HUES48 (cell line): ENCODE measurements around the gene ABCG1.
A peak's percentile ranks its signal among the peaks of the same experiment; 100 is the strongest.

Experiments used
- H3K27ac ChIP-seq: one replicate; pipeline ENCODE4 v1.7.0; 2013; ENCODE audit warnings: low read depth, low read length, inconsistent platforms
- H3K27me3 ChIP-seq: 2 replicates; pipeline ENCODE4 v1.6.1; 2013; ENCODE audit warnings: mild to moderate bottlenecking, low read length; ENCODE audit not compliant: control insufficient read depth, insufficient read depth
- H3K36me3 ChIP-seq: 2 replicates; pipeline ENCODE4 v1.6.1; 2013; ENCODE audit warnings: low read length; ENCODE audit not compliant: control insufficient read depth, insufficient read depth
- H3K4me1 ChIP-seq: 2 replicates; pipeline ENCODE4 v1.6.1; 2013; ENCODE audit warnings: mild to moderate bottlenecking, low read length; ENCODE audit not compliant: control insufficient read depth, insufficient read depth
- H3K4me3 ChIP-seq: 2 replicates; pipeline ENCODE4 v1.5.1; 2013; ENCODE audit warnings: mild to moderate bottlenecking, low read depth, low read length
- H3K9ac ChIP-seq: 2 replicates; pipeline ENCODE4 v1.6.1; 2013; ENCODE audit warnings: mild to moderate bottlenecking, low read depth, low read length, moderate library complexity
- H3K9me3 ChIP-seq: 2 replicates; pipeline ENCODE4 v1.6.1; 2013; ENCODE audit warnings: low read length; ENCODE audit not compliant: control insufficient read depth, insufficient read depth

ABCG1 gene

GRCh38 chr21:42254651-42255601, 36.0 kb downstream of the ABCG1 start:
- H3K9ac ChIP-seq: no peak overlapping the region
- no peaks in the 10 kb centered on the region for H3K4me1 ChIP-seq
- H3K9me3 ChIP-seq: no peaks in the 10 kb centered on the region
- no peaks in the 10 kb centered on the region for H3K36me3 ChIP-seq
- H3K4me3 ChIP-seq: no peak overlapping the region
- H3K27me3 ChIP-seq: no peaks in the 10 kb centered on the region; the same call in 1 of the 2 replicates
- H3K27ac ChIP-seq: no peak overlapping the region

GRCh38 chr21:42255825-42256224, 36.9 kb downstream of the ABCG1 start:
- no peaks in the 10 kb centered on the region for H3K4me1 ChIP-seq
- H3K9ac ChIP-seq: no peak overlapping the region
- no peak overlapping the region for H3K27ac ChIP-seq
- no peaks in the 10 kb centered on the region; the same call in 1 of the 2 replicates for H3K27me3 ChIP-seq
- no peak overlapping the region for H3K4me3 ChIP-seq
- H3K9me3 ChIP-seq: no peaks in the 10 kb centered on the region
- no peaks in the 10 kb centered on the region for H3K36me3 ChIP-seq

- H3K9ac ChIP-seq: no peak overlapping the region
- no peaks in the 10 kb centered on the region for H3K9me3 ChIP-seq
- no peak overlapping the region for H3K27ac ChIP-seq
- peaks cover 2% of the 10 kb centered on the region; the same call in 1 of the 2 replicates for H3K4me1 ChIP-seq
- no peak overlapping the region for H3K4me3 ChIP-seq
- H3K27me3 ChIP-seq: no peaks in the 10 kb centered on the region; the same call in 1 of the 2 replicates
- H3K36me3 ChIP-seq: no peaks in the 10 kb centered on the region
Measured at GRCh38 chr21:42256316-42256715, 37.4 kb downstream of the ABCG1 start.

- no peaks in the 10 kb centered on the region for H3K36me3 ChIP-seq
- H3K9me3 ChIP-seq: no peaks in the 10 kb centered on the region
- H3K27me3 ChIP-seq: no peaks in the 10 kb centered on the region; the same call in 1 of the 2 replicates
- H3K9ac ChIP-seq: no peak overlapping the region
- H3K4me3 ChIP-seq: no peak overlapping the region
- H3K27ac ChIP-seq: no peak overlapping the region
- H3K4me1 ChIP-seq: peaks cover 9% of the 10 kb centered on the region; the same call in 1 of the 2 replicates
Measured at GRCh38 chr21:42257091-42257765, 38.3 kb downstream of the ABCG1 start.

GRCh38 chr21:42258150-42258884, 39.4 kb downstream of the ABCG1 start:
- no peak overlapping the region for H3K4me3 ChIP-seq
- H3K9ac ChIP-seq: no peak overlapping the region
- peaks cover 9% of the 10 kb centered on the region; the same call in 1 of the 2 replicates for H3K4me1 ChIP-seq
- H3K36me3 ChIP-seq: no peaks in the 10 kb centered on the region
- H3K9me3 ChIP-seq: no peaks in the 10 kb centered on the region
- no peaks in the 10 kb centered on the region; the same call in 1 of the 2 replicates for H3K27me3 ChIP-seq
- no peak overlapping the region for H3K27ac ChIP-seq

GRCh38 chr21:42258885-42259407, 40.0 kb downstream of the ABCG1 start:
- Histone ChIP-seq H3K27me3 (no peaks in the 10 kb centered on the region), H3K27ac (no peak overlapping the region), H3K9ac (no peak overlapping the region), H3K4me3 (no peak overlapping the region), H3K4me1 (peaks cover 9% of the 10 kb centered on the region; the same call in 1 of the 2 replicates), H3K9me3 (no peaks in the 10 kb centered on the region), H3K36me3 (no peaks in the 10 kb centered on the region)

GRCh38 chr21:42260121-42260520, 41.2 kb downstream of the ABCG1 start:
- H3K4me1 ChIP-seq: peaks cover 9% of the 10 kb centered on the region; the same call in 1 of the 2 replicates
- H3K27ac ChIP-seq: no peak overlapping the region
- H3K9ac ChIP-seq: no peak overlapping the region
- H3K36me3 ChIP-seq: no peaks in the 10 kb centered on the region
- H3K9me3 ChIP-seq: no peaks in the 10 kb centered on the region
- no peaks in the 10 kb centered on the region for H3K27me3 ChIP-seq
- H3K4me3 ChIP-seq: no peak overlapping the region

- H3K27me3 ChIP-seq: no peaks in the 10 kb centered on the region
- H3K27ac ChIP-seq: peak overlapping the region; percentile 20
- no peak overlapping the region for H3K9ac ChIP-seq
- H3K36me3 ChIP-seq: no peaks in the 10 kb centered on the region
- H3K4me1 ChIP-seq: peaks cover 9% of the 10 kb centered on the region; the same call in 1 of the 2 replicates
- H3K4me3 ChIP-seq: no peak overlapping the region
- no peaks in the 10 kb centered on the region for H3K9me3 ChIP-seq
Measured at GRCh38 chr21:42261829-42262200, 42.9 kb downstream of the ABCG1 start.

GRCh38 chr21:42262831-42263231, 43.9 kb downstream of the ABCG1 start:
- H3K27ac ChIP-seq: no peak overlapping the region
- no peak overlapping the region for H3K4me3 ChIP-seq
- no peaks in the 10 kb centered on the region for H3K9me3 ChIP-seq
- H3K9ac ChIP-seq: no peak overlapping the region
- H3K4me1 ChIP-seq: peaks cover 9% of the 10 kb centered on the region; the same call in 1 of the 2 replicates
- no peaks in the 10 kb centered on the region for H3K27me3 ChIP-seq
- no peaks in the 10 kb centered on the region for H3K36me3 ChIP-seq

- no peaks in the 10 kb centered on the region for H3K27me3 ChIP-seq
- H3K9me3 ChIP-seq: no peaks in the 10 kb centered on the region
- no peak overlapping the region for H3K27ac ChIP-seq
- H3K4me3 ChIP-seq: no peak overlapping the region
- no peaks in the 10 kb centered on the region for H3K36me3 ChIP-seq
- H3K4me1 ChIP-seq: peaks cover 9% of the 10 kb centered on the region; the same call in 1 of the 2 replicates
- no peak overlapping the region for H3K9ac ChIP-seq
Measured at GRCh38 chr21:42263591-42264131, 44.7 kb downstream of the ABCG1 start.
